ENCODE results near the gene LRRC23.

LRRC23 gene

DNA sequence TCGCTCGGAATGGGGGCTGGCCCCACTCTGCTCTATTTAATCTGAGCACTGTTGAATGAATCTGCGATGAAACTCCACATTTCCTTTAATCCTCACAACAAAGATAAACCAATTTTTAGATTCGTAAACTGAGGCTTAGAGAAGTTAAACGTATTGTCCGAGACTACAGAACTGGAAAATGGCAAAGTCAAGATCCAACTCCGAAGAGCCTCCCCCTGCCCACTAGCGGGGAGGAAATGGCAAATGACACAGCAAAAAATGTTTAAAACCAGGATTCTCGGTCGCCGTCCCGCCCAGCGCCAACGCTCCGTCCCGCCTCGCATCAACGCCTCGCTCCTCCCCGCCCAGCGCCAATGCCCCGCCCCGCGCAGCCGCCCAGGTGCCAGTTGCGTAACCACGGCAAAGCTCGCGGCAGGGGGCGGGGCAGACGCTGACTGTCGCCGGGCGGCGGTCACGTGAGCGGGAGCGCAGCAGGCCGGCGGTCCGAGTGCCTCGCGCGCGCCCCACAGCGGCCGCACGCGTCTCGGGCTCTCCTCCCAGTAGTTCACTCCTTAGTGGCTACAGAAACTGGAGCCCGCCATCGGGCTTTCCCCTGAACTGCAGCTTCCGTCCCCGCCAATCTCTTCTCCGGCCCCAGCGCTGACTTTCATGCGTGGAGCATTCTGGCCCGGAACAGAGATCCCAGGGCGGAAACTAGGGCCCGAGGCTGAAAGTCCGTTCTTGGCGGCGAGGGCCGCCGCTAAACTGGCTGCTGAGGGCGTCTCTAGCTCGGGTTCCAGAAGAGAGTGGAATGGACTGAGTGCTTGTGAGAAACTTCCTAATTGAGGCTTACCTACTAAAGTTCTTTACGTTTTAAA is 13.6 kb upstream of the LRRC23 start:
- TF ChIP-seq EGR1 (IDR thresholded peaks at IDR 0.05) (no peak; the same call in 1 of the 2 replicates), FOXM1 (IDR thresholded peaks at IDR 0.05; ENCODE audit: borderline replicate concordance, low read depth) (no peak), TAF1 (IDR thresholded peaks at IDR 0.05; ENCODE audit: low read depth) (peak; percentile 97), CEBPB (IDR thresholded peaks at IDR 0.05) (peak; percentile 99), YY1 (IDR thresholded peaks at IDR 0.05; ENCODE audit: low read depth) (peak; percentile 65; the same call in 1 of the 2 replicates), RAD21 (IDR thresholded peaks at IDR 0.05; ENCODE audit: low read depth) (peak; percentile 57; the same call in 1 of the 2 replicates), NFIC (IDR thresholded peaks at IDR 0.05) (0 out of 2 replicates have a peak, but pooled peaks have one; percentile 29), ZBTB7A (IDR thresholded peaks at IDR 0.05; ENCODE audit: low read depth) (no peak), EP300 (IDR thresholded peaks at IDR 0.05; ENCODE audit: borderline replicate concordance) (peak; percentile 25; the same call in 1 of the 2 replicates), TCF12 (IDR thresholded peaks at IDR 0.05; ENCODE audit: low read depth) (peak; percentile 50)
- TF ChIP-seq, protein P1, sequence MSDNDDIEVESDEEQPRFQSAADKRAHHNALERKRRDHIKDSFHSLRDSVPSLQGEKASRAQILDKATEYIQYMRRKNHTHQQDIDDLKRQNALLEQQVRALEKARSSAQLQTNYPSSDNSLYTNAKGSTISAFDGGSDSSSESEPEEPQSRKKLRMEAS (IDR thresholded peaks at IDR 0.05) = peak; percentile 90
- TF ChIP-seq, protein P2, sequence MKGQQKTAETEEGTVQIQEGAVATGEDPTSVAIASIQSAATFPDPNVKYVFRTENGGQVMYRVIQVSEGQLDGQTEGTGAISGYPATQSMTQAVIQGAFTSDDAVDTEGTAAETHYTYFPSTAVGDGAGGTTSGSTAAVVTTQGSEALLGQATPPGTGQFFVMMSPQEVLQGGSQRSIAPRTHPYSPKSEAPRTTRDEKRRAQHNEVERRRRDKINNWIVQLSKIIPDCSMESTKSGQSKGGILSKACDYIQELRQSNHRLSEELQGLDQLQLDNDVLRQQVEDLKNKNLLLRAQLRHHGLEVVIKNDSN (IDR thresholded peaks at IDR 0.05) = peak; percentile 98

DNA sequence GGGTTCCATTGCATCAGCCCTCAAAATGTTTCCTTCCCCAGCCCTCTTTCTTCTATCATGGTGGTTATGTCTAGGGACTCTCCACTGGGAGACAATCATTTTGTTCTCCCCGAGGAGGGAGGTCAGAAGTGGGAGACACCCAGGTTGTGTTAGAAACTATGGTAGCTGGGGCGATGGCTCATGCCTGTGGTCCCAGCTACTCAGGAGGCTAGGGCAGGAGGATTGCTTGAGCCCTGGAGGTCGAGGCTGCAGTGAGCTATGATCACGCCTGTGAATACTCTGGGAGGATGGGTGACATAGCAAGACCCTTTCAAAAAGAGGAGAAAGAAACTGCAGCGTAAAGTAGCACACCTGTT is 13.0 kb upstream of the LRRC23 start:
- TF ChIP-seq CREB1 (IDR thresholded peaks at IDR 0.05; ENCODE audit: low read depth) = no peak
- no peak for TF ChIP-seq YY1 (IDR thresholded peaks at IDR 0.05; ENCODE audit: low read depth)
- TF ChIP-seq TAF1 (IDR thresholded peaks at IDR 0.05; ENCODE audit: low read depth) = no peak
- TF ChIP-seq NFIC (IDR thresholded peaks at IDR 0.05) = no peak
- no peak for TF ChIP-seq CEBPB (IDR thresholded peaks at IDR 0.05)
- no peak for TF ChIP-seq EGR1 (IDR thresholded peaks at IDR 0.05)
- TF ChIP-seq, protein P1 (IDR thresholded peaks at IDR 0.05) = no peak
- TF ChIP-seq, protein P3, sequence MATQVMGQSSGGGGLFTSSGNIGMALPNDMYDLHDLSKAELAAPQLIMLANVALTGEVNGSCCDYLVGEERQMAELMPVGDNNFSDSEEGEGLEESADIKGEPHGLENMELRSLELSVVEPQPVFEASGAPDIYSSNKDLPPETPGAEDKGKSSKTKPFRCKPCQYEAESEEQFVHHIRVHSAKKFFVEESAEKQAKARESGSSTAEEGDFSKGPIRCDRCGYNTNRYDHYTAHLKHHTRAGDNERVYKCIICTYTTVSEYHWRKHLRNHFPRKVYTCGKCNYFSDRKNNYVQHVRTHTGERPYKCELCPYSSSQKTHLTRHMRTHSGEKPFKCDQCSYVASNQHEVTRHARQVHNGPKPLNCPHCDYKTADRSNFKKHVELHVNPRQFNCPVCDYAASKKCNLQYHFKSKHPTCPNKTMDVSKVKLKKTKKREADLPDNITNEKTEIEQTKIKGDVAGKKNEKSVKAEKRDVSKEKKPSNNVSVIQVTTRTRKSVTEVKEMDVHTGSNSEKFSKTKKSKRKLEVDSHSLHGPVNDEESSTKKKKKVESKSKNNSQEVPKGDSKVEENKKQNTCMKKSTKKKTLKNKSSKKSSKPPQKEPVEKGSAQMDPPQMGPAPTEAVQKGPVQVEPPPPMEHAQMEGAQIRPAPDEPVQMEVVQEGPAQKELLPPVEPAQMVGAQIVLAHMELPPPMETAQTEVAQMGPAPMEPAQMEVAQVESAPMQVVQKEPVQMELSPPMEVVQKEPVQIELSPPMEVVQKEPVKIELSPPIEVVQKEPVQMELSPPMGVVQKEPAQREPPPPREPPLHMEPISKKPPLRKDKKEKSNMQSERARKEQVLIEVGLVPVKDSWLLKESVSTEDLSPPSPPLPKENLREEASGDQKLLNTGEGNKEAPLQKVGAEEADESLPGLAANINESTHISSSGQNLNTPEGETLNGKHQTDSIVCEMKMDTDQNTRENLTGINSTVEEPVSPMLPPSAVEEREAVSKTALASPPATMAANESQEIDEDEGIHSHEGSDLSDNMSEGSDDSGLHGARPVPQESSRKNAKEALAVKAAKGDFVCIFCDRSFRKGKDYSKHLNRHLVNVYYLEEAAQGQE (IDR thresholded peaks at IDR 0.05; ENCODE audit: low read depth) = no peak
- no peak for TF ChIP-seq FOXM1 (IDR thresholded peaks at IDR 0.05; ENCODE audit: borderline replicate concordance, low read depth)
- no peak for TF ChIP-seq TCF12 (IDR thresholded peaks at IDR 0.05; ENCODE audit: low read depth)
- TF ChIP-seq RAD21 (IDR thresholded peaks at IDR 0.05; ENCODE audit: low read depth) = no peak
- TF ChIP-seq EP300 (IDR thresholded peaks at IDR 0.05; ENCODE audit: borderline replicate concordance) = no peak
- TF ChIP-seq TEAD4 (IDR thresholded peaks at IDR 0.05) = no peak
- TF ChIP-seq, protein P2 (IDR thresholded peaks at IDR 0.05) = no peak

DNA sequence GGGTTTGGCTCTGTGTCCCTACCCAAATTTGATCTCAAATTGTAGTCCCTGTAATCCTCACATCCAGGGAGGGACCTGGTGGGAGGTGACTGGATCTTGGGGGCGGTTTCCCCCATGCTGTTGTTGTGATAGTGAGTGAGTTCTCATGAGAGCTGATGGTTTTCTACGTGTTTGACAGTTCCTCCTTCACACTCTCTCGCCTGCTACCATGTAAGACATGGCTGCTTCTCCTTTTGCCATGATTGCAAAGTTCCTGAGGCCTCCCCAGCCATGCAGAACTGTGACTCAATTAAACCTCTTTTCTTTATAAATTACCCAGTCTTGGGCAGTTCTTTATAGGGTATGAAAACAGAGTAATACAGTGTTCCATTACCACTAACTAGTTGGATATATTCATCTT is 10.3 kb upstream of the LRRC23 start:
- no peak for TF ChIP-seq TCF12 (IDR thresholded peaks at IDR 0.05; ENCODE audit: low read depth)
- TF ChIP-seq, protein P1 (IDR thresholded peaks at IDR 0.05) = no peak
- no peak for TF ChIP-seq EGR1 (IDR thresholded peaks at IDR 0.05)
- TF ChIP-seq ZBTB7A (IDR thresholded peaks at IDR 0.05; ENCODE audit: low read depth) = no peak
- TF ChIP-seq, protein P2 (IDR thresholded peaks at IDR 0.05) = no peak
- TF ChIP-seq FOXM1 (IDR thresholded peaks at IDR 0.05; ENCODE audit: borderline replicate concordance, low read depth) = no peak
- no peak for TF ChIP-seq NFIC (IDR thresholded peaks at IDR 0.05)
- no peak for TF ChIP-seq CREB1 (IDR thresholded peaks at IDR 0.05; ENCODE audit: low read depth)

DNA sequence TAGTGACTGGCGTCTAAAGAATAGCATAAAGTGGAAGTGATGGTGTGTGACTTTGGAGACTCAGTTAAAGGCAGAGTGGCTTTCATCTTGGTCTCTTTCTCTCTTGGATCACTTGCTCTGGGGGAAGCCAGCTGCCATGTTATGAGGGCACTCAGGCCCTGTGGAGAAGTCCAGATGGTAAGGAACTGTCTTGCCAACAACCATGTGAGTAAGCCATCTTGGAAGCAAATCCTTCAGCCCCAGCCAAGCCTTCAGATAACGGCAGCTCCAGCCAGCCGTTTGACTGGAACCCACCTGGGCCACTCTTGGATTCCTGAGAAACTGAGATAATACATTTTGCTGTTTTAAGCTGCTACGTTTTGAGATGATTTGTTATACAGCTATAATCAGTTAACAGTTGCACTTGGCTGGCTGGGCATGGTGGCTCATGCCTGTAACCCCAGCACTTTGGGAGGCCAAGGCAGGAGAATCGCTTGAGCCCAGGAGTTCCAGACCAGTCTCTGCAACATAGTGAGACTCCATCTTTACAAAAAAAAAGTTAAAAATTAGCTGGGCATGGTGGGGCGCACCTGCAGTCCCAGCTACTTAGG is 7.7 kb upstream of the LRRC23 start:
- no peak for TF ChIP-seq ZBTB7A (IDR thresholded peaks at IDR 0.05; ENCODE audit: low read depth)
- TF ChIP-seq TEAD4 (IDR thresholded peaks at IDR 0.05) = no peak
- TF ChIP-seq, protein P3 (IDR thresholded peaks at IDR 0.05; ENCODE audit: low read depth) = no peak
- TF ChIP-seq TCF12 (IDR thresholded peaks at IDR 0.05; ENCODE audit: low read depth) = no peak
- TF ChIP-seq, protein P2 (IDR thresholded peaks at IDR 0.05) = no peak
- TF ChIP-seq, protein P1 (IDR thresholded peaks at IDR 0.05) = no peak
- TF ChIP-seq EGR1 (IDR thresholded peaks at IDR 0.05) = no peak
- no peak for TF ChIP-seq NFIC (IDR thresholded peaks at IDR 0.05)
- no peak for TF ChIP-seq RAD21 (IDR thresholded peaks at IDR 0.05; ENCODE audit: low read depth)
- no peak for TF ChIP-seq FOXM1 (IDR thresholded peaks at IDR 0.05; ENCODE audit: borderline replicate concordance, low read depth)
- TF ChIP-seq CEBPB (IDR thresholded peaks at IDR 0.05) = no peak
